ENCODE results near the gene TMEM165. TPM values are rescaled to one million over a fixed set of nuclear protein-coding genes. Genes with fewer than 3 reads are reported as not detected.
"Not testable (repeated sequence)": the region's sequence is repeated elsewhere in the genome, so short reads cannot be mapped to it uniquely, and the experiment has no call there.

The TMEM165 gene
- total and polyA plus RNA-seq, 2 donors (not counting 1 experiment from before 2014, with no cell fraction given) = 108 to 183 TPM

DNA sequence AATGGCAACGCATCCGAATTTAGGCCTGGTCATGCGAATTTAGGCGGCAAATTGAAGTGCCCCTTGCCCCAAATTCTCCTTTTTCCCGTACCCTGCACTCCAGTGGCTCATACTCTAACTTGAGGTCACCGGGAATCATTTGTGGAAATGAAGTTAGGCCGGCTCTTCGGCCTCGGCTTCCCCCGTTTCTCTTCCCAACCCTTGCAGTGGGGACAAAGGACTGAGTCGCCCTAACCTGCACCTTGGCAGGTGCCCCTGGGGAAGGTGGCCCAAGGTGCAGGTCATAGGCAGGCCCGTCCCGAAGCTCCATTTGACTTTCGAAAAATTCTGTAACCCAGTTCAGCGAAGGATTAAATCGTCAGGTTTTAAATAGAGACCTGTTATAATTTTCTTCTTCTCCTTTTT, 48.9 kb upstream of the TMEM165 start:
- no peaks in the 10 kb centered on the region for H3K36me3 ChIP-seq (ENCODE audit: control insufficient read depth, insufficient read depth, low read length)
- H3K4me1 ChIP-seq (ENCODE audit: control insufficient read depth, extremely low read depth, insufficient read depth, low read length) = peaks cover 3% of the 10 kb centered on the region
- H3K4me3 ChIP-seq (replicated peaks in 1 of 4; ENCODE audit: control extremely low read depth in 1 of 4, insufficient read depth in 1 of 4, low read depth in 3 of 4, low read length in 4 of 4) = peak overlapping the region; percentile 51 to 72 (median 61)
- peak overlapping the region; percentile 83 for H3K27ac ChIP-seq (ENCODE audit: insufficient read depth, low read length)
- TF ChIP-seq, protein P1, sequence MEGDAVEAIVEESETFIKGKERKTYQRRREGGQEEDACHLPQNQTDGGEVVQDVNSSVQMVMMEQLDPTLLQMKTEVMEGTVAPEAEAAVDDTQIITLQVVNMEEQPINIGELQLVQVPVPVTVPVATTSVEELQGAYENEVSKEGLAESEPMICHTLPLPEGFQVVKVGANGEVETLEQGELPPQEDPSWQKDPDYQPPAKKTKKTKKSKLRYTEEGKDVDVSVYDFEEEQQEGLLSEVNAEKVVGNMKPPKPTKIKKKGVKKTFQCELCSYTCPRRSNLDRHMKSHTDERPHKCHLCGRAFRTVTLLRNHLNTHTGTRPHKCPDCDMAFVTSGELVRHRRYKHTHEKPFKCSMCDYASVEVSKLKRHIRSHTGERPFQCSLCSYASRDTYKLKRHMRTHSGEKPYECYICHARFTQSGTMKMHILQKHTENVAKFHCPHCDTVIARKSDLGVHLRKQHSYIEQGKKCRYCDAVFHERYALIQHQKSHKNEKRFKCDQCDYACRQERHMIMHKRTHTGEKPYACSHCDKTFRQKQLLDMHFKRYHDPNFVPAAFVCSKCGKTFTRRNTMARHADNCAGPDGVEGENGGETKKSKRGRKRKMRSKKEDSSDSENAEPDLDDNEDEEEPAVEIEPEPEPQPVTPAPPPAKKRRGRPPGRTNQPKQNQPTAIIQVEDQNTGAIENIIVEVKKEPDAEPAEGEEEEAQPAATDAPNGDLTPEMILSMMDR (conservative IDR thresholded peaks at IDR 0.05 in 1 of 2, IDR thresholded peaks at IDR 0.05 in 1 of 2; ENCODE audit: low read depth in 1 of 2, low read length in 2 of 2) = no peak
- TF ChIP-seq EZH2 (IDR thresholded peaks at IDR 0.05; ENCODE audit: low read length, missing control alignments) = no peak
- no peaks in the 10 kb centered on the region for H3K79me2 ChIP-seq (ENCODE audit: control insufficient read depth, insufficient read depth, low read length)
- no peaks in the 10 kb centered on the region for H3K9me3 ChIP-seq (ENCODE audit: control insufficient read depth, insufficient read depth, low read depth, low read length)
- peak overlapping the region; percentile 95 for H2AFZ ChIP-seq (ENCODE audit: low read length)
- no peaks in the 10 kb centered on the region for H4K20me1 ChIP-seq (ENCODE audit: control insufficient read depth, extremely low read depth, insufficient read depth, low read length)
- DNase-seq (ENCODE audit: low read depth in 2 of 2) = no peak
- H3K4me2 ChIP-seq (ENCODE audit: extremely low read depth, insufficient read depth, low read length) = peak overlapping the region; percentile 91
- H3K9ac ChIP-seq (ENCODE audit: insufficient read depth, low read length) = peak overlapping the region; percentile 78
- H3K27me3 ChIP-seq (ENCODE audit: control insufficient read depth, insufficient read depth, low read length) = no peaks in the 10 kb centered on the region

DNA sequence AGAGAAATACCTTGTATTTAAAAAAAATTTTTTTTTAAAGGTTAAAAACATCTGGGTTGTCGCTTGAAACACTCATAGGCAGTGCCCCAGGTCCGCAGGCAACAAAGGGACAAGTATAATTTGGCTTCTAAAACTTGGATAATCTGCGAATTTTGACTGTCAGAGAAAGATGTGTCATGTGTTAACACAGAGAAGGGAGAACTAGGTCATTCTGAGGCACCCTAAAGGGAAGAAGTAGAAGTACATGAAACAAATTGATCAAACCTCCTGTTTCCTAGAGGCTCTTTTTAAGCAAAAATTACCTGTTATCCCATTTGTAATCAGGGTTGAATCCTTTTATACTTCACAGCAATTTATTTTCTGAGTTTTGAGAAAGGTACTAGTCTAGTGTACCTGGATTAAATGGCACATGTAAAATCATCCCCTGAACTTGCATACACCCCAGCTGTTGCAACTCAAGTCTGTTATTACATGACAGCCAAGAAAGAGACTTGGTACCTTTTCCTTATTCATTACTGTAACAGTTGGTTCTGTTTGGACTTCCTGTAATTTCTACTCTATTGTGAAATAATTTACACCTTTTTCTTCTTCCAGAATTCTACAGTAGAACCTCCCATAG, 48.0 kb upstream of the TMEM165 start:
- Histone ChIP-seq H3K36me3 (ENCODE audit: control insufficient read depth, insufficient read depth, low read length) (no peaks in the 10 kb centered on the region), H3K9ac (ENCODE audit: insufficient read depth, low read length) (no peak overlapping the region), H3K4me1 (ENCODE audit: control insufficient read depth, extremely low read depth, insufficient read depth, low read length) (peaks cover 3% of the 10 kb centered on the region), H4K20me1 (ENCODE audit: control insufficient read depth, extremely low read depth, insufficient read depth, low read length) (no peaks in the 10 kb centered on the region), H3K9me3 (ENCODE audit: control insufficient read depth, insufficient read depth, low read depth, low read length) (no peaks in the 10 kb centered on the region), H3K4me3 (replicated peaks in 1 of 4; ENCODE audit: control extremely low read depth in 1 of 4, insufficient read depth in 1 of 4, low read depth in 3 of 4, low read length in 4 of 4) (no peak overlapping the region), H3K27ac (ENCODE audit: insufficient read depth, low read length) (no peak overlapping the region), H2AFZ (ENCODE audit: low read length) (no peak overlapping the region), H3K4me2 (ENCODE audit: extremely low read depth, insufficient read depth, low read length) (no peak overlapping the region), H3K79me2 (ENCODE audit: control insufficient read depth, insufficient read depth, low read length) (no peaks in the 10 kb centered on the region), H3K27me3 (ENCODE audit: control insufficient read depth, insufficient read depth, low read length) (no peaks in the 10 kb centered on the region)
- TF ChIP-seq EZH2 (IDR thresholded peaks at IDR 0.05; ENCODE audit: low read length, missing control alignments) = no peak
- TF ChIP-seq, protein P1 (conservative IDR thresholded peaks at IDR 0.05 in 1 of 2, IDR thresholded peaks at IDR 0.05 in 1 of 2; ENCODE audit: low read depth in 1 of 2, low read length in 2 of 2) = no peak
- DNase-seq (ENCODE audit: low read depth in 2 of 2) = no peak

DNA sequence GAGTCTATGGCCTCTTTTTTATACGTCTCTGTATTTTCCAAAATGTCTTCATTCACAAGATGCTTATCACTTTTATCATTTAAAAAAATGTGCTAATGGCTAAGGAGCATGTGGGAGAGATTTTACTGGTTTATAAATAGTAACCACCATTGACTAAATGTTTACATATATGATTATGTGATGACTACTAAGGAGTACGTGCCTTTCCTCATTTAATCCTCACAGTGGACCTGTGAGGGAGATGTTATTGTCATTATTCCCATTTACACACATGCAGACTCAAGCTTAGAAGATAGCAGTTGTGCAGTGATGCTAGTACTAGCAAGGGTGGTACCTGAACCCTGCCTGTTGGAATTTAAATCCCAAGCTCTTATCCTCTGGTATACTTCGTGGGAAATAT, 47.3 kb upstream of the TMEM165 start:
- H3K27ac ChIP-seq (ENCODE audit: insufficient read depth, low read length) = no peak overlapping the region

DNA sequence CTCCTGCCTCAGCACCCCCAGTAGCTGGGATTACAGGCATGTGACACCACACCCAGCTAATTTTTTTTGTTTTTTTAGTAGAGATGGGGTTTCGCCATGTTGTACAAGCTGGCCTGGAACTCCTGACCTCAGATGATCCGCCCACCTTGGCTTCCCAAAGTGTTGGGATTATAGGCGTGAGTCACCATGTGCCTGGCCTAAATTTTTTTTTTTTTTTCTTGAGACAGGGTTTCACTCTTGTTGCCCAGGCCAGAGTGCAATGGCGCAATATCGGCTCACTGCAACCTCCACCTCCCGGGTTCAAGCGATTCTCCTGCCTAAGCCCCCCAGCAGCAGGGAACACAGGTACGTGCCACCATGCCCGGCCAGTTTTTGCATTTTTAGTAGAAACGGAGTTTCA, 44.9 kb upstream of the TMEM165 start:
- H3K9ac ChIP-seq (ENCODE audit: insufficient read depth, low read length); H3K9me3 ChIP-seq (ENCODE audit: control insufficient read depth, insufficient read depth, low read depth, low read length); H4K20me1 ChIP-seq (ENCODE audit: control insufficient read depth, extremely low read depth, insufficient read depth, low read length); H3K79me2 ChIP-seq (ENCODE audit: control insufficient read depth, insufficient read depth, low read length); H3K4me2 ChIP-seq (ENCODE audit: extremely low read depth, insufficient read depth, low read length); H3K4me3 ChIP-seq (replicated peaks in 1 of 4; ENCODE audit: control extremely low read depth in 1 of 4, insufficient read depth in 1 of 4, low read depth in 3 of 4, low read length in 4 of 4); H2AFZ ChIP-seq (ENCODE audit: low read length); H3K27ac ChIP-seq (ENCODE audit: insufficient read depth, low read length); H3K36me3 ChIP-seq (ENCODE audit: control insufficient read depth, insufficient read depth, low read length); H3K27me3 ChIP-seq (ENCODE audit: control insufficient read depth, insufficient read depth, low read length); H3K4me1 ChIP-seq (ENCODE audit: control insufficient read depth, extremely low read depth, insufficient read depth, low read length): not testable (repeated sequence)
- DNase-seq (ENCODE audit: low read depth in 2 of 2) = peak in 1 of 2 donors; percentile 40

More for the DNA sequence above, 47.3 kb upstream of the TMEM165 start:
- Histone ChIP-seq H3K4me2 (ENCODE audit: extremely low read depth, insufficient read depth, low read length) (peak overlapping the region; percentile 29), H4K20me1 (ENCODE audit: control insufficient read depth, extremely low read depth, insufficient read depth, low read length) (no peaks in the 10 kb centered on the region), H3K9me3 (ENCODE audit: control insufficient read depth, insufficient read depth, low read depth, low read length) (no peaks in the 10 kb centered on the region), H3K4me3 (replicated peaks in 1 of 4; ENCODE audit: control extremely low read depth in 1 of 4, insufficient read depth in 1 of 4, low read depth in 3 of 4, low read length in 4 of 4) (no peak overlapping the region), H2AFZ (ENCODE audit: low read length) (no peak overlapping the region), H3K27me3 (ENCODE audit: control insufficient read depth, insufficient read depth, low read length) (no peaks in the 10 kb centered on the region), H3K9ac (ENCODE audit: insufficient read depth, low read length) (no peak overlapping the region), H3K4me1 (ENCODE audit: control insufficient read depth, extremely low read depth, insufficient read depth, low read length) (peaks cover 3% of the 10 kb centered on the region), H3K79me2 (ENCODE audit: control insufficient read depth, insufficient read depth, low read length) (no peaks in the 10 kb centered on the region), H3K36me3 (ENCODE audit: control insufficient read depth, insufficient read depth, low read length) (no peaks in the 10 kb centered on the region)
- DNase-seq (ENCODE audit: low read depth in 2 of 2) = peak in 1 of 2 donors; percentile 31
- no peak for TF ChIP-seq EZH2 (IDR thresholded peaks at IDR 0.05; ENCODE audit: low read length, missing control alignments)

All from fibroblast of lung (primary cell).